NCI-H1436 treated with DMSO at 0.1 percent for 48 hours (cell line): ENCODE data around the gene G3BP1.
A peak's percentile ranks its signal among the peaks of the same experiment; 100 is the strongest.
"Not testable (repeated sequence)": the region's sequence is repeated elsewhere in the genome, so short reads cannot be mapped to it uniquely, and the experiment has no call there.

ENCODE experiments used
- DNase-seq: peaks from one replicate; lab custom pipeline; 2025; lab: John Stamatoyannopoulos, UW

Gene G3BP1

GRCh38 chr5:151771259-151772028 is at the start of gene G3BP1:
Gene G3BP1 (plus strand): TSS chr5:151771954. CDS start chr5:151786621, 14,667 bp downstream.
- peak; percentile 100 for DNase-seq

- no peak for DNase-seq
These were observed 49.2 kb upstream of the G3BP1 start for GRCh38 chr5:151722546-151722945.

GRCh38 chr5:151724360-151724759 is 47.4 kb upstream of the G3BP1 start:
- no peak for DNase-seq

GRCh38 chr5:151729597-151729996 is 42.2 kb upstream of the G3BP1 start:
- DNase-seq: not testable (repeated sequence)

GRCh38 chr5:151730381-151730780 is 41.4 kb upstream of the G3BP1 start:
- DNase-seq: no peak

- no peak for DNase-seq
These were observed 38.2 kb upstream of the G3BP1 start for GRCh38 chr5:151733358-151734063.

GRCh38 chr5:151734064-151734408 is 37.7 kb upstream of the G3BP1 start:
- DNase-seq: no peak

GRCh38 chr5:151735646-151736045 is 36.1 kb upstream of the G3BP1 start:
- DNase-seq: no peak

GRCh38 chr5:151737431-151737830 is 34.3 kb upstream of the G3BP1 start:
- DNase-seq: no peak

GRCh38 chr5:151738125-151738848 is 33.5 kb upstream of the G3BP1 start:
- no peak for DNase-seq

GRCh38 chr5:151739395-151739794 is 32.4 kb upstream of the G3BP1 start:
- DNase-seq: no peak

GRCh38 chr5:151739939-151740335 is 31.8 kb upstream of the G3BP1 start:
- no peak for DNase-seq

- DNase-seq: peak; percentile 2
These were observed 31.3 kb upstream of the G3BP1 start for GRCh38 chr5:151740336-151740942.

- no peak for DNase-seq
These were observed 30.8 kb upstream of the G3BP1 start for GRCh38 chr5:151740958-151741373.

- DNase-seq: no peak
These were observed 29.9 kb upstream of the G3BP1 start for GRCh38 chr5:151741678-151742423.

GRCh38 chr5:151742870-151743294 is 28.9 kb upstream of the G3BP1 start:
- DNase-seq: no peak

GRCh38 chr5:151743530-151743929 is 28.2 kb upstream of the G3BP1 start:
- no peak for DNase-seq

- DNase-seq: no peak
These were observed 26.6 kb upstream of the G3BP1 start for GRCh38 chr5:151745071-151745705.

GRCh38 chr5:151750121-151750520 is 21.6 kb upstream of the G3BP1 start:
- DNase-seq: no peak

GRCh38 chr5:151751091-151751490 is 20.7 kb upstream of the G3BP1 start:
- DNase-seq: no peak

- DNase-seq: no peak
These were observed 20.2 kb upstream of the G3BP1 start for GRCh38 chr5:151751593-151751992.
